Measurements from ENCODE around the gene ADIRF. TPM values are rescaled to one million over a fixed set of nuclear protein-coding genes. Genes with fewer than 3 reads are reported as not detected.
"Not testable (repeated sequence)": the region's sequence is repeated elsewhere in the genome, so short reads cannot be mapped to it uniquely, and the experiment has no call there.

Gene ADIRF
- total RNA-seq, 1 donor: 11.9 TPM

DNA sequence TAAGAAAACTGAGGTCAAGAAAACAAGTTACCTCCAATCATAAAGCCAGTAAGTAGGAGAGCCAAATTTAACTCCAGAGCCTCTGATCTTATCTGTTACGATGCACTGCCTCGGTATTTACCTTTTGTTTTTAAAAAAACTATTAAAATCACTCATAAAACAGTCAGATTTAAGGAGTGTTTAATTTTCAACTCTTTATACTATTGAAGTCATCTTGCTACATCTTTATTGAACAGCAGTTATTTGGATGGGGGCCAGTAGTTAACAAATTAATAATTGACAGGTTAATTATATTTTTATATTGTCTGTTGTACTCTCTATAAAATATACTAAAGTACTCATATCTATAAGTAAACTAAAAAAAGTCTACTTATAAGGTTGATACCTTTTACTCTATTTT is 24.6 kb downstream of the ADIRF start:
- Histone ChIP-seq H3K79me2 (ENCODE audit: insufficient read depth, low read length) (no peaks in the 10 kb centered on the region), H3K4me3 (ENCODE audit: insufficient read depth, low read length) (no peak overlapping the region), H2AFZ (ENCODE audit: low read length) (no peak overlapping the region), H3K9me3 (ENCODE audit: low read depth, low read length) (no peaks in the 10 kb centered on the region), H3K27ac (ENCODE audit: low read depth, low read length) (no peak overlapping the region), H4K20me1 (ENCODE audit: insufficient read depth, low read length) (no peaks in the 10 kb centered on the region), H3K4me2 (ENCODE audit: insufficient read depth, low read length) (no peak overlapping the region), H3K27me3 (ENCODE audit: insufficient read depth, low read length) (peaks cover 7% of the 10 kb centered on the region), H3K36me3 (ENCODE audit: insufficient read depth, low read length) (no peaks in the 10 kb centered on the region), H3K4me1 (ENCODE audit: insufficient read depth, low read length) (no peaks in the 10 kb centered on the region)
- no peak for TF ChIP-seq CTCF (IDR thresholded peaks at IDR 0.05; ENCODE audit: extremely low read depth, low read depth, low read length)
- no peak for DNase-seq (ENCODE audit: insufficient read length, low spot score, missing footprints)

- not testable (repeated sequence) for DNase-seq (ENCODE audit: insufficient read length, low spot score, missing footprints); H3K4me1 ChIP-seq (ENCODE audit: insufficient read depth, low read length); H4K20me1 ChIP-seq (ENCODE audit: insufficient read depth, low read length); H3K4me3 ChIP-seq (ENCODE audit: insufficient read depth, low read length); H3K27ac ChIP-seq (ENCODE audit: low read depth, low read length); H2AFZ ChIP-seq (ENCODE audit: low read length); H3K36me3 ChIP-seq (ENCODE audit: insufficient read depth, low read length); H3K79me2 ChIP-seq (ENCODE audit: insufficient read depth, low read length); H3K4me2 ChIP-seq (ENCODE audit: insufficient read depth, low read length); H3K9me3 ChIP-seq (ENCODE audit: low read depth, low read length); H3K27me3 ChIP-seq (ENCODE audit: insufficient read depth, low read length)
Measured at GRCh38 chr10:86999802-87000403, 31.6 kb downstream of the ADIRF start.

DNA sequence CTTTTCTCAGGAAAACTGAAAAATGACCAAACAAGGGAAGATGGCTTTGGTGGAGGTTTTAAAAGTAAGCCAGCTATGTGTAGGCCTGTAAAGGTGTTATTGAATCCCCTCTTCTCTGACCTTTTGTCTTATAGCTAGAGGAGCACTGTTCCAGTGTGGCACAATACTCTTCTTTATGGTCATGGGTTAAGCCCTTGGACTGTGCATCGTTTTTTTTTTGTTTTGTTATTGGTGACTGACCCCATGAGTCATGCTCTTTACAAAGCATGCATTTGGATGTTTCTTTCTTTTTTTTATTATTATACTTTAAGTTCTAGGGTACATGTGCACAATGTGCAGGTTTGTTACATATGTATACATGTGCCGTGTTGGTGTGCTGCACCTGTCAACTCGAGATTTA is 32.2 kb downstream of the ADIRF start:
- TF ChIP-seq CTCF (IDR thresholded peaks at IDR 0.05; ENCODE audit: extremely low read depth, low read depth, low read length): no peak
- DNase-seq (ENCODE audit: insufficient read length, low spot score, missing footprints): no peak
- Histone ChIP-seq H3K36me3 (ENCODE audit: insufficient read depth, low read length) (no peaks in the 10 kb centered on the region), H3K4me3 (ENCODE audit: insufficient read depth, low read length) (no peak overlapping the region), H4K20me1 (ENCODE audit: insufficient read depth, low read length) (no peaks in the 10 kb centered on the region), H3K79me2 (ENCODE audit: insufficient read depth, low read length) (no peaks in the 10 kb centered on the region), H3K4me2 (ENCODE audit: insufficient read depth, low read length) (no peak overlapping the region), H2AFZ (ENCODE audit: low read length) (no peak overlapping the region), H3K4me1 (ENCODE audit: insufficient read depth, low read length) (peaks cover 3% of the 10 kb centered on the region), H3K27ac (ENCODE audit: low read depth, low read length) (no peak overlapping the region), H3K27me3 (ENCODE audit: insufficient read depth, low read length) (no peaks in the 10 kb centered on the region), H3K9me3 (ENCODE audit: low read depth, low read length) (no peaks in the 10 kb centered on the region)

DNA sequence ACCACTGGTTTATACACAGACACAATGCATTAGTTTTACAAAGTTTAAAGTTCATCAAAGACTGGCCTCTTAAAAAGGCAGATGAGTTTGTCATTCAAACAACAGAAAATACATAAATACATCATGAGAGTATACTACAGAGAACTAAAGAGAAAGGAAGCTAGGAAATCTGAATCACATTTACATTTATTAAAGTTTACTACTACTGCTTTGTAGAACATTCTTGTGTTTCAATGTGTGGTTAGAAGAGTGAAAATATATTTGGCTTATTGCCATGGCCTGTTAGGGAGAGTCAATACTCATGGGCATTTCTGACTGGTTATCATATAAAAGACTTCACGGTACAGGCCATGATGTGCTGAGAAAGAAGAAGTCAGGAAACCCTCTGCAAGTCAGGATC is 38.8 kb downstream of the ADIRF start:
- not testable (repeated sequence) for H3K36me3 ChIP-seq (ENCODE audit: insufficient read depth, low read length); H4K20me1 ChIP-seq (ENCODE audit: insufficient read depth, low read length); H2AFZ ChIP-seq (ENCODE audit: low read length); H3K4me3 ChIP-seq (ENCODE audit: insufficient read depth, low read length); H3K27me3 ChIP-seq (ENCODE audit: insufficient read depth, low read length); H3K4me1 ChIP-seq (ENCODE audit: insufficient read depth, low read length); H3K4me2 ChIP-seq (ENCODE audit: insufficient read depth, low read length); DNase-seq (ENCODE audit: insufficient read length, low spot score, missing footprints); H3K9me3 ChIP-seq (ENCODE audit: low read depth, low read length); H3K27ac ChIP-seq (ENCODE audit: low read depth, low read length); H3K79me2 ChIP-seq (ENCODE audit: insufficient read depth, low read length)

DNA sequence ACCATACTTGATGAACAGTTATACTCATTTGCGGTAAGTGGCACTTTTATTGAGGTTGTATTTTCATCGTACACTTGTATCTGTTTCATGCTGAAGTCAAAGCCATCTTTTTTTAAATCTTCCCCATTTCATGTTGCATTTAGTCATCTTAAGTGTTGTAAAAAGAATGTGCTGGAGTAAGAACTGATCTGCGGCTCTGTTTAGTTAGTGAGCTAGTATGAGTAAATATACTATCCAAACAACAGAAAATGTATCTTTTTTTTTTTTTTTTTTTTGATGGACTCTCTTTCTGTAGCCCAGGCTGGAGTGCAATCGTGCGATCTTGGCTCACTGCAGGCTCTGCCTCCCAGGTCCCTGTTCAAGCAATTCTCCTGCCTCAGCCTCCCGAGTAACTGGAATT is 39.4 kb downstream of the ADIRF start:
- not testable (repeated sequence) for H4K20me1 ChIP-seq (ENCODE audit: insufficient read depth, low read length); H3K4me1 ChIP-seq (ENCODE audit: insufficient read depth, low read length); H2AFZ ChIP-seq (ENCODE audit: low read length); H3K36me3 ChIP-seq (ENCODE audit: insufficient read depth, low read length); H3K27me3 ChIP-seq (ENCODE audit: insufficient read depth, low read length); H3K9me3 ChIP-seq (ENCODE audit: low read depth, low read length); DNase-seq (ENCODE audit: insufficient read length, low spot score, missing footprints); H3K4me2 ChIP-seq (ENCODE audit: insufficient read depth, low read length); H3K27ac ChIP-seq (ENCODE audit: low read depth, low read length); H3K79me2 ChIP-seq (ENCODE audit: insufficient read depth, low read length); H3K4me3 ChIP-seq (ENCODE audit: insufficient read depth, low read length)

DNA sequence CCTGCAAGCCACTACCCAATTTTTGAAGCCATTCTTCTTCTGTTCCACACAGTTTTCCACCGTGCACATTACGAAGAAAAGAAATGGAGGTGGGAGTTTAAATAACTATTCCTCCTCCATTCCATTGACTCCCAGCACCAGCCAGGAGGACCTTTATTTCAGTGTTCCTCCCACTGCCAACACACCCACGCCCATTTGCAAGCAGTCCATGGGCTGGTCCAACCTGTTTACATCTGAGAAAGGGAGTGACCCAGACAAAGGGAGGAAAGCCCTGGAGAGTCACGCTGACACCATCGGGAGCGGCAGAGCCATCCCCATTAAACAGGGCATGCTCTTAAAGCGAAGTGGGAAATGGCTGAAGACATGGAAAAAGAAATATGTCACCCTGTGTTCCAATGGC is 40.0 kb downstream of the ADIRF start:
- not testable (repeated sequence) for H3K4me2 ChIP-seq (ENCODE audit: insufficient read depth, low read length); H3K27ac ChIP-seq (ENCODE audit: low read depth, low read length); H3K36me3 ChIP-seq (ENCODE audit: insufficient read depth, low read length); DNase-seq (ENCODE audit: insufficient read length, low spot score, missing footprints); H3K79me2 ChIP-seq (ENCODE audit: insufficient read depth, low read length); H3K27me3 ChIP-seq (ENCODE audit: insufficient read depth, low read length); H3K9me3 ChIP-seq (ENCODE audit: low read depth, low read length); H2AFZ ChIP-seq (ENCODE audit: low read length); H3K4me3 ChIP-seq (ENCODE audit: insufficient read depth, low read length); H4K20me1 ChIP-seq (ENCODE audit: insufficient read depth, low read length); H3K4me1 ChIP-seq (ENCODE audit: insufficient read depth, low read length)

GRCh38 chr10:87009134-87009696 is 40.9 kb downstream of the ADIRF start:
- not testable (repeated sequence) for H3K4me2 ChIP-seq (ENCODE audit: insufficient read depth, low read length); H3K4me3 ChIP-seq (ENCODE audit: insufficient read depth, low read length); DNase-seq (ENCODE audit: insufficient read length, low spot score, missing footprints); H3K9me3 ChIP-seq (ENCODE audit: low read depth, low read length); H3K27me3 ChIP-seq (ENCODE audit: insufficient read depth, low read length); H3K4me1 ChIP-seq (ENCODE audit: insufficient read depth, low read length); H2AFZ ChIP-seq (ENCODE audit: low read length); H3K79me2 ChIP-seq (ENCODE audit: insufficient read depth, low read length); H3K27ac ChIP-seq (ENCODE audit: low read depth, low read length); H4K20me1 ChIP-seq (ENCODE audit: insufficient read depth, low read length); H3K36me3 ChIP-seq (ENCODE audit: insufficient read depth, low read length)

GRCh38 chr10:87013528-87013927 is 45.2 kb downstream of the ADIRF start:
- not testable (repeated sequence) for H3K36me3 ChIP-seq (ENCODE audit: insufficient read depth, low read length); H3K4me1 ChIP-seq (ENCODE audit: insufficient read depth, low read length); H3K4me3 ChIP-seq (ENCODE audit: insufficient read depth, low read length); H3K4me2 ChIP-seq (ENCODE audit: insufficient read depth, low read length); H4K20me1 ChIP-seq (ENCODE audit: insufficient read depth, low read length); H3K79me2 ChIP-seq (ENCODE audit: insufficient read depth, low read length); H3K9me3 ChIP-seq (ENCODE audit: low read depth, low read length); H3K27me3 ChIP-seq (ENCODE audit: insufficient read depth, low read length); H3K27ac ChIP-seq (ENCODE audit: low read depth, low read length); DNase-seq (ENCODE audit: insufficient read length, low spot score, missing footprints); H2AFZ ChIP-seq (ENCODE audit: low read length)

Data from osteoblast (primary cell).